Measurements from ENCODE around the gene DNAJC5G. TPM values are rescaled to one million over a fixed set of nuclear protein-coding genes. Genes with fewer than 3 reads are reported as not detected.
A peak's percentile ranks its signal among the peaks of the same experiment; 100 is the strongest.

DNAJC5G gene
- total and polyA plus RNA-seq, 2 of the 13 experiments (the other 11 are each of a cell fraction or from before 2014, with no cell fraction given) = 0.05 TPM; not detected in 1

DNA sequence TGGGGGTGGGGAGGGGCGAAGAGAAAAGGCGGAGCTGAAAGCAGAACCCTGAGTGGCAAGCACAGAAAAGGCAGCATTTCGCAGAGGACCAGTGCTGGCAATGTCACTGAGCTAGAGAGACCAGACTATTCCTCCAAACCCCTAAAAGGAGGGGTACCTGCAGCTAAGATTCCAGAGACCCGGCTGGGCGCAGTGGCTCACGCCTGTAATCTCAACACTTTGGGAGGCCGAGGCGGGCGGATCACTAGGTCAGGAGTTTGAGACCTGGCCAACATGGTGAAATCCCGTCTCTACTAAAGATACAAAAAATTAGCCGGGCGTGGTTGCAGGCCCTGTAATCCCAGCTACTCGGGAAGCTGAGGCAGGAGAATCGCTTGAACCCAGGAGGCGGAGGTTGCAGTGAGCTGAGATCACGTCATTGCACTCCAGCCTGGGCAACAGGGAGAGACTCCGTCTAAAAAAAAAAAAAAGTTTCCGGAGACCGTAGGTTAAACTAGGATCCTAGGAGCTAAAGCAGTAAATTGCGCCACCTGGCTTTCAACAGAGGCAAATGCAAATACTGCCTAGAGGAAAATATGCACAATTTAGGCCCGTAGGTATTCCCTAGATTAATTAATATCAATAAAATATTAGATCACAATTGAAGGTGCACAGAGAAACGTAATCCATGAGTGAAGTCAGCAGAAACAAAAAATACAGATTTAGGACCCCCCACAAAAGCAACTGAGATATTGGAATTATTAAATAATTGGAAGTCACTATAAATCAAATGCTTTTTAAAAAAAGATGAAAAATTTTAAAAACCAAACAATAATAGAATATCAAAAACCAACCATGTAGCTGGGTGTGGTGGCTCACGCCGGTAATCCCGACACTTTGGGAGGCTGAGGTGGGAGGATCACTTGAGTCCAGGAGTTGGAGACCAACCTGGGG, 28.1 kb downstream of the DNAJC5G start (continued):
- TF ChIP-seq ZNF770 (CRISPR knock-in tag; IDR thresholded peaks at IDR 0.05) = no peak
- TF ChIP-seq, protein P1, sequence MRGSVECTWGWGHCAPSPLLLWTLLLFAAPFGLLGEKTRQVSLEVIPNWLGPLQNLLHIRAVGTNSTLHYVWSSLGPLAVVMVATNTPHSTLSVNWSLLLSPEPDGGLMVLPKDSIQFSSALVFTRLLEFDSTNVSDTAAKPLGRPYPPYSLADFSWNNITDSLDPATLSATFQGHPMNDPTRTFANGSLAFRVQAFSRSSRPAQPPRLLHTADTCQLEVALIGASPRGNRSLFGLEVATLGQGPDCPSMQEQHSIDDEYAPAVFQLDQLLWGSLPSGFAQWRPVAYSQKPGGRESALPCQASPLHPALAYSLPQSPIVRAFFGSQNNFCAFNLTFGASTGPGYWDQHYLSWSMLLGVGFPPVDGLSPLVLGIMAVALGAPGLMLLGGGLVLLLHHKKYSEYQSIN (CRISPR knock-in tag; IDR thresholded peaks at IDR 0.05; ENCODE audit: borderline replicate concordance) = no peak
- TF ChIP-seq JUN (CRISPR knock-in tag; IDR thresholded peaks at IDR 0.05) = no peak
- no peak for TF ChIP-seq ZMAT5 (CRISPR knock-in tag; IDR thresholded peaks at IDR 0.05; ENCODE audit: borderline replicate concordance, low read depth)
- no peak for TF ChIP-seq SCMH1 (CRISPR knock-in tag; IDR thresholded peaks at IDR 0.05; ENCODE audit: borderline replicate concordance)
- TF ChIP-seq PCBP2 (optimal IDR thresholded peaks at IDR 0.05; ENCODE audit: low read depth, low read length, poor library complexity, severe bottlenecking) = no peak
- TF ChIP-seq NR2C2 (CRISPR knock-in tag; IDR thresholded peaks at IDR 0.05; ENCODE audit: borderline replicate concordance) = no peak
- TF ChIP-seq, protein P2, sequence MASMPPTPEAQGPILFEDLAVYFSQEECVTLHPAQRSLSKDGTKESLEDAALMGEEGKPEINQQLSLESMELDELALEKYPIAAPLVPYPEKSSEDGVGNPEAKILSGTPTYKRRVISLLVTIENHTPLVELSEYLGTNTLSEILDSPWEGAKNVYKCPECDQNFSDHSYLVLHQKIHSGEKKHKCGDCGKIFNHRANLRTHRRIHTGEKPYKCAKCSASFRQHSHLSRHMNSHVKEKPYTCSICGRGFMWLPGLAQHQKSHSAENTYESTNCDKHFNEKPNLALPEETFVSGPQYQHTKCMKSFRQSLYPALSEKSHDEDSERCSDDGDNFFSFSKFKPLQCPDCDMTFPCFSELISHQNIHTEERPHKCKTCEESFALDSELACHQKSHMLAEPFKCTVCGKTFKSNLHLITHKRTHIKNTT (CRISPR knock-in tag; IDR thresholded peaks at IDR 0.05) = no peak
- no peak for TF ChIP-seq ZNF792 (CRISPR knock-in tag; IDR thresholded peaks at IDR 0.05)
- TF ChIP-seq, protein P3, sequence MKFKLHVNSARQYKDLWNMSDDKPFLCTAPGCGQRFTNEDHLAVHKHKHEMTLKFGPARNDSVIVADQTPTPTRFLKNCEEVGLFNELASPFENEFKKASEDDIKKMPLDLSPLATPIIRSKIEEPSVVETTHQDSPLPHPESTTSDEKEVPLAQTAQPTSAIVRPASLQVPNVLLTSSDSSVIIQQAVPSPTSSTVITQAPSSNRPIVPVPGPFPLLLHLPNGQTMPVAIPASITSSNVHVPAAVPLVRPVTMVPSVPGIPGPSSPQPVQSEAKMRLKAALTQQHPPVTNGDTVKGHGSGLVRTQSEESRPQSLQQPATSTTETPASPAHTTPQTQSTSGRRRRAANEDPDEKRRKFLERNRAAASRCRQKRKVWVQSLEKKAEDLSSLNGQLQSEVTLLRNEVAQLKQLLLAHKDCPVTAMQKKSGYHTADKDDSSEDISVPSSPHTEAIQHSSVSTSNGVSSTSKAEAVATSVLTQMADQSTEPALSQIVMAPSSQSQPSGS (CRISPR knock-in tag; IDR thresholded peaks at IDR 0.05) = peak; percentile 58; the same call in 1 of the 2 replicates
- TF ChIP-seq CERS6 (CRISPR knock-in tag; IDR thresholded peaks at IDR 0.05) = no peak
- peak; percentile 86; the same call in 1 of the 2 replicates for TF ChIP-seq ETV5 (CRISPR knock-in tag; IDR thresholded peaks at IDR 0.05; ENCODE audit: borderline replicate concordance)
- TF ChIP-seq GATA4 (IDR thresholded peaks at IDR 0.05; ENCODE audit: borderline replicate concordance, low read depth) = no peak
- TF ChIP-seq NFE2 (CRISPR knock-in tag; IDR thresholded peaks at IDR 0.05) = no peak
- TF ChIP-seq ZBTB49 (CRISPR knock-in tag; IDR thresholded peaks at IDR 0.05; ENCODE audit: borderline replicate concordance) = no peak
- no peak for TF ChIP-seq BRD4 (CRISPR knock-in tag; IDR thresholded peaks at IDR 0.05)
- TF ChIP-seq SPEN (CRISPR knock-in tag; IDR thresholded peaks at IDR 0.05; ENCODE audit: low read depth) = peak; percentile 38; the same call in 1 of the 2 replicates
- no peak for TF ChIP-seq ZFP36L2 (CRISPR knock-in tag; IDR thresholded peaks at IDR 0.05)
- no peak for TF ChIP-seq ZKSCAN5 (CRISPR knock-in tag; IDR thresholded peaks at IDR 0.05)
